Endothelial cell of umbilical vein (primary cell): Measurements from ENCODE around the gene LRRTM4. TPM values are rescaled to one million over a fixed set of nuclear protein-coding genes. Genes with fewer than 3 reads are reported as not detected.

Experiments used
- BruUV-seq: library from RNA; stranded (reverse); fragments of 400-500 nt; replicated peaks from 2 replicates; lab custom pipeline; 2021; lab: Mats Ljungman, UMichigan
- CTCF ChIA-PET: fragments of 300-600, 350-600 bp; sonication (Branson Sonifier 250); formaldehyde crosslinking; loops from one replicate; lab custom pipeline; 2021; ENCODE audit warnings: antibody characterized with exemption, inconsistent platforms; lab: Charles Lee
- POLR2A ChIA-PET: fragments of 300-600, 350-600 bp; sonication (Branson Sonifier 250); formaldehyde crosslinking; loops from one replicate; lab custom pipeline; 2021; ENCODE audit warnings: antibody characterized with exemption, inconsistent platforms; lab: Charles Lee
- DNase-seq: peaks from one replicate; pipeline ENCODE4 v3.0.0-alpha.2; 2011; ENCODE audit warnings: low read depth, low spot score
- FAIRE-seq: peaks from 2 replicates; lab custom pipeline; 2011; peaks lifted over from hg19 to GRCh38; lab: Jason Lieb, UNC
- H2AFZ ChIP-seq: 2 replicates; pipeline ENCODE4 v1.6.0; 2012; ENCODE audit warnings: low read depth, low read length, control low read depth, inconsistent platforms
- H3K27ac ChIP-seq: 2 replicates; pipeline ENCODE4 v1.5.1; 2011; ENCODE audit warnings: low read depth, mild to moderate bottlenecking, control low read depth, low read length, moderate library complexity; ENCODE audit not compliant: insufficient read depth
- H3K27me3 ChIP-seq, 2 experiments: 2 replicates each; pipeline versions ENCODE4 v1.6.0 to v1.6.1; 2011; ENCODE audit warnings: low read length in 2 of 2, mixed read lengths in 1 of 2; ENCODE audit not compliant: control insufficient read depth in 2 of 2, insufficient read depth in 2 of 2
- H3K36me3 ChIP-seq, 2 experiments: 2 replicates in 1 of 2; 3 replicates in 1 of 2; pipeline ENCODE4 v1.5.1; 2011; ENCODE audit warnings: low read length in 2 of 2, mild to moderate bottlenecking in 1 of 2, moderate library complexity in 1 of 2; ENCODE audit not compliant: control insufficient read depth in 2 of 2, insufficient read depth in 2 of 2; ENCODE audit errors: extremely low read depth in 1 of 2
- H3K4me1 ChIP-seq: 3 replicates; pipeline ENCODE4 v1.5.1; 2011; ENCODE audit warnings: mild to moderate bottlenecking, low read length; ENCODE audit not compliant: control insufficient read depth, insufficient read depth; ENCODE audit errors: extremely low read depth
- H3K4me2 ChIP-seq: 2 replicates; pipeline ENCODE4 v1.6.1; 2011; ENCODE audit warnings: low read length, control low read depth, mixed read lengths; ENCODE audit not compliant: insufficient read depth
- H3K4me3 ChIP-seq, 3 experiments: fragments of 200-600 bp in 1 of 3; sonication (generic), shearing (Covaris generic) in 1 of 3; replicated peaks in 1 of 3; 2 replicates each; pipeline ENCODE4 v1.5.1; 2011 to 2016; ENCODE audit warnings: control low read depth in 3 of 3, low read length in 3 of 3, mild to moderate bottlenecking in 2 of 3, inconsistent platforms in 1 of 3, low read depth in 1 of 3, moderate library complexity in 1 of 3; ENCODE audit not compliant: insufficient read depth in 1 of 3
- H3K79me2 ChIP-seq: 2 replicates; pipeline ENCODE4 v1.6.0; 2012; ENCODE audit warnings: low read length, inconsistent platforms; ENCODE audit not compliant: control insufficient read depth, insufficient read depth
- H3K9ac ChIP-seq: replicated peaks from 2 replicates; pipeline ENCODE3; 2011; ENCODE audit warnings: low read length, control low read depth; ENCODE audit not compliant: insufficient read depth; ENCODE audit errors: extremely low read depth
- H3K9me1 ChIP-seq: replicated peaks from 3 replicates; pipeline ENCODE4 v1.6.0; 2011; ENCODE audit warnings: mild to moderate bottlenecking, low read length; ENCODE audit not compliant: control insufficient read depth, insufficient read depth; ENCODE audit errors: extremely low read depth
- H3K9me3 ChIP-seq: replicated peaks from 2 replicates; pipeline ENCODE4 v1.5.1; 2012; ENCODE audit warnings: low read length, inconsistent platforms; ENCODE audit not compliant: control insufficient read depth, insufficient read depth
- H4K20me1 ChIP-seq: replicated peaks from 2 replicates; pipeline ENCODE3; 2011; ENCODE audit warnings: mild to moderate bottlenecking, low read length; ENCODE audit not compliant: control insufficient read depth, insufficient read depth; ENCODE audit errors: extremely low read depth
- EZH2 ChIP-seq: IDR thresholded peaks from 2 replicates; pipeline ENCODE4 v1.6.1; 2012; ENCODE audit warnings: borderline replicate concordance, low read depth, mild to moderate bottlenecking, moderate library complexity, low read length, inconsistent platforms; ENCODE audit not compliant: severe bottlenecking
- FOS ChIP-seq: IDR thresholded peaks from 2 replicates; pipeline ENCODE4 v1.6.1; 2011; ENCODE audit warnings: mild to moderate bottlenecking, low read length, moderate library complexity, borderline replicate concordance; ENCODE audit not compliant: insufficient read depth
- GATA2 ChIP-seq: IDR thresholded peaks from 2 replicates; pipeline ENCODE4 v1.7.0; 2011; ENCODE audit warnings: low read depth, mild to moderate bottlenecking, moderate library complexity, mixed read lengths, low read length; ENCODE audit not compliant: insufficient read length, insufficient read depth
- MYC ChIP-seq: IDR thresholded peaks from one replicate; pipeline ENCODE4 v1.6.1; 2011; ENCODE audit warnings: mild to moderate bottlenecking, low read depth, low read length
- POLR2A ChIP-seq: IDR thresholded peaks from 2 replicates; pipeline ENCODE4 v1.6.1; 2012; ENCODE audit warnings: low read depth, mild to moderate bottlenecking, control low read depth, low read length
- dilution Hi-C: fragments of 300-500 bp; cut with MboI; formaldehyde crosslinking; loops from one replicate; pipeline ENCODE4 v1.15.0; 2019; ENCODE audit warnings: low sequenced_read_pairs; ENCODE audit not compliant: extremely low pct_ligation_motif_present
- intact Hi-C: fragments of 100-400 bp; cut with micrococcal nuclease; formaldehyde crosslinking; loops from one replicate; pipeline ENCODE4 v1.10.0; 2022
- polyA plus RNA-seq, 4 experiments: library from polyadenylated mRNA; depleted of rRNA in 3 of 4; stranded (reverse) in 3 of 4; unstranded in 1 of 4; fragments of >200 nt; gene quantifications; 2 replicates each; pipeline versions ENCODE4 v1.2.1 to v1.2.3, GENCODE V29; 2011 to 2012; ENCODE audit warnings: missing spikeins in 1 of 4
- total RNA-seq: library from RNA; stranded (reverse); gene quantifications from 2 replicates; pipeline ENCODE4 v1.2.3, GENCODE V29; 2021
- TF ChIP-seq, protein P1 (sequence below): IDR thresholded peaks from 2 replicates; pipeline ENCODE4 v1.6.1; 2011; ENCODE audit not compliant: insufficient read depth, insufficient read length
- TF ChIP-seq, protein P2 (sequence below), 2 donors: IDR thresholded peaks; 1 replicate in 1 of 2; 2 replicates in 1 of 2; pipeline ENCODE4 v1.5.1; 2011; ENCODE audit warnings: low read length in 2 of 2, mild to moderate bottlenecking in 2 of 2, moderate library complexity in 2 of 2, control low read depth in 1 of 2, inconsistent platforms in 1 of 2, low read depth in 1 of 2; ENCODE audit not compliant: insufficient read depth in 1 of 2; ENCODE audit errors: extremely low read depth in 1 of 2

LRRTM4 gene
- total and polyA plus RNA-seq, 2 donors (not counting 3 experiments of a cell fraction or from before 2014, with no cell fraction given) = not detected

DNA sequence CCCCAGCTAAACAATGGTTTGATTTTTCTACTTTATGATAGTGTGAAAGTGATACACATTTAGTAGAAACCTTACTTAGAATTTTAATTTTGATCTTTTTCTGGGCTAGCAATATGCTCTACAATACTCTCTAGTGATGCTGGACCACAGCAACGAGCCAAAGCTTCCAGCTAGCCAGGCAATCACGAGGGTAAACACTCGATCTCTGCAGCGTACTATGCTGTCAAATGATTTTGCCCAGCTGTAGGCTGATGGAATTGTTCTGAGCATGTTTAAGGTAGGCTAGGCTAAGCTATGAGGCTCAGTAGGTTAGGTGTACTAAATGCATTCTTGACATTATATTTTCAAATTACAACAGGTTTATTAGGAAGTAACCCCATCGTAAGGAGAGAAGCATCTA lies 207.5 kb downstream of the LRRTM4 start:
- H2AFZ ChIP-seq = no peak overlapping the region
- TF ChIP-seq FOS (no peak), GATA2 (no peak), EZH2 (no peak), MYC (no peak), POLR2A (no peak)
- TF ChIP-seq, protein P1, sequence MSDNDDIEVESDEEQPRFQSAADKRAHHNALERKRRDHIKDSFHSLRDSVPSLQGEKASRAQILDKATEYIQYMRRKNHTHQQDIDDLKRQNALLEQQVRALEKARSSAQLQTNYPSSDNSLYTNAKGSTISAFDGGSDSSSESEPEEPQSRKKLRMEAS = no peak
- TF ChIP-seq, protein P2, sequence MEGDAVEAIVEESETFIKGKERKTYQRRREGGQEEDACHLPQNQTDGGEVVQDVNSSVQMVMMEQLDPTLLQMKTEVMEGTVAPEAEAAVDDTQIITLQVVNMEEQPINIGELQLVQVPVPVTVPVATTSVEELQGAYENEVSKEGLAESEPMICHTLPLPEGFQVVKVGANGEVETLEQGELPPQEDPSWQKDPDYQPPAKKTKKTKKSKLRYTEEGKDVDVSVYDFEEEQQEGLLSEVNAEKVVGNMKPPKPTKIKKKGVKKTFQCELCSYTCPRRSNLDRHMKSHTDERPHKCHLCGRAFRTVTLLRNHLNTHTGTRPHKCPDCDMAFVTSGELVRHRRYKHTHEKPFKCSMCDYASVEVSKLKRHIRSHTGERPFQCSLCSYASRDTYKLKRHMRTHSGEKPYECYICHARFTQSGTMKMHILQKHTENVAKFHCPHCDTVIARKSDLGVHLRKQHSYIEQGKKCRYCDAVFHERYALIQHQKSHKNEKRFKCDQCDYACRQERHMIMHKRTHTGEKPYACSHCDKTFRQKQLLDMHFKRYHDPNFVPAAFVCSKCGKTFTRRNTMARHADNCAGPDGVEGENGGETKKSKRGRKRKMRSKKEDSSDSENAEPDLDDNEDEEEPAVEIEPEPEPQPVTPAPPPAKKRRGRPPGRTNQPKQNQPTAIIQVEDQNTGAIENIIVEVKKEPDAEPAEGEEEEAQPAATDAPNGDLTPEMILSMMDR (IDR thresholded peaks at IDR 0.05; ENCODE audit: extremely low read depth in 1 of 2, insufficient read depth in 1 of 2, low read depth in 1 of 2, low read length in 2 of 2) = no peak
- no peaks in the 10 kb centered on the region for H3K4me1 ChIP-seq
- no peak overlapping the region for H3K4me2 ChIP-seq
- DNase-seq = no peak
- no peaks in the 10 kb centered on the region for H4K20me1 ChIP-seq
- dilution Hi-C loops = no loop called here
- POLR2A ChIA-PET = no interaction called here
- H3K9ac ChIP-seq = no peak overlapping the region
- no peaks in the 10 kb centered on the region for H3K9me3 ChIP-seq
- no peaks in the 10 kb centered on the region for H3K36me3 ChIP-seq
- BruUV-seq = no TSS peak
- intact Hi-C loops = no loop called here
- CTCF ChIA-PET = no interaction called here
- H3K27me3 ChIP-seq = no peaks in the 10 kb centered on the region
- FAIRE-seq = no peak
- H3K79me2 ChIP-seq = no peaks in the 10 kb centered on the region
- H3K9me1 ChIP-seq = no peaks in the 10 kb centered on the region
- no peak overlapping the region for H3K4me3 ChIP-seq
- no peak overlapping the region for H3K27ac ChIP-seq
